D341Med (cell line): Measurements from ENCODE around the gene GRM5.

Experiments
- DNase-seq: peaks from one replicate; pipeline ENCODE4 v3.0.0; 2012; ENCODE audit warnings: low spot score

Gene GRM5

DNA sequence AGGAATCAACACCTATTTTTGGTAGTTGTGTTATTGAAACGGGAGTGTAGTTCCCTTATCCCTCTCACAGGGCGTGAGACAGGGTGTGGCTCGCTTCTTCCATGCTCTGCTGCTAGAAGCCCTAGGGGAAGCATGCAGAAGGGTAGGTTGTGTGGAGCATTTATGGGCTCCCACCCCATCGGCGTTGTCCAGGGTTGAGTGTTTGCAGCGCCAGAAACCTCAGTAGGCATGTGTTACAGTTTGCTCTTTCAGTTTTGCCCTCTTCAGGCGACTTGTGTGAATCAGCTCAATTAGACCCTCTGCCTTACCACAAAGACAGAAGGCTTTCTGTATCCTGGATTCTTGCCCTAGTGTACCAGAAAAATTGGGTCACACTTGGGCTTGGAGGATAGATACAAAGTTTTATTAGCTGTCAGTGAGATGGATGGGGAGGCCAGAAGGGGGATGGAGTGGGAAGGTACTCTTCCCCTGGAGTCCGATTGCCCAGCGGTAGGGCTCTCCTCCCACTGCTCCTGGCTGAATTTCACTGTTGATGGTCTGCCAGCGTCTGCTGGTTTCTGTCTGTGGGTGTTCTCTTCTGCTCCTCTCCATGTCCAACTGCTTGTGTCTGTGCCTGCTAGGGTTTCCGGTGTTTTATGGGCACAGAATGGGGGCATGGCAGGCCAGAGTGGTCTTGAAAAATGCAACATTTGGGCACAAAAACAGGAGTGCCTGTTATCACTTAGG, 369.9 kb downstream of the GRM5 start:
- DNase-seq, result no peak

GRCh38 chr11:88692306-88693086, 373.3 kb downstream of the GRM5 start:
- DNase-seq, result no peak

DNA sequence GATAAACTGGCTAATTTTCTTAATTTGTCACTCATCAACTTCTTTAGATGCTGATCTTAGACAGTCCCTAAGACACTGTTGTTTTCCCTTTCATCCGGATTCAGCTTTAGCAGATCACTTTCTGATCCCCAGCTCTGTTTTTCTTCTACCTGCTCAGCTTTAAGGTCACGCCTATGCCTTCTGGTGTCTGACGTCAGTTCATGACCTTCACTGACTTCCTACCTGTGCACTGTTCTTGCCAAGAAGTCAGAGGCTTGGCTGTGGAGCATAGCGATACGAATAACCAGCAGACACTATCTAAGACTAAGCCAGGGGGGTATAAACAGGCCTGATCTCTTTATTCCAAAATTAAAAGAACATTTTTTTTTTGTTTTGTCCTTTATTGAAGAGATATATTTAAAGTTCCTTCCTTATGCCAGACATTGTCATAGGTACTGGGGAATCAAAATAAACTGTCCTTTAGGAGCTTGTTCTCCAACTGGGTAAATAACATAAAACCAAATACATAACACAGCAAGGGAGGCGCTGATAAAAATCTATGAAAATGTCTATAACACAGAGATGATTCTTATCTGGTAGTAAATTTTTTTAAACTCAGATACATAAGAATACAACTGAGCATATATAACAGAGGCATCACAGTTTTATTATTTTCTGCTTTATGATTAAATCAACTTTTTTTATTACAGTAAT, 376.1 kb downstream of the GRM5 start:
- no peak for DNase-seq

DNA sequence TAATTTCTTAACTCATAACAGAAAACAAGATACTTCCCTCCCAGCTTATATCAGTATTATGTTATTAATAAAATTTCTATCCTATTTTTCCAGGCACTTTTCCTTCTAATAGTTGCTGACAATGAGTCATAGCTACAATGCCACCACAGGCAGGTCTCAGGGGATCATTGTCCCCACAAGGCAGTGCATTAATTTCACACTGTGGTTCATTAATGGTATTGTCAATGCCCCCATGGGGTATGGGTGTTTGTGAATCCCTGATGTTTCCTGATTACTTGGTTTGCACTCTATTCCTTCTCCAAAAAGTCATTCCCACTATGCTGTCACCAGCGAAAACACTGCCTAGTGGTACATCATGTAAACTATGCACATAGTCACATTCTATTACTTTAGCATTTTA, 382.8 kb downstream of the GRM5 start:
- DNase-seq, result no peak

GRCh38 chr11:88680806-88681205, 385.0 kb downstream of the GRM5 start:
- DNase-seq, result no peak

- no peak for DNase-seq
These were observed 399.4 kb downstream of the GRM5 start for GRCh38 chr11:88666364-88666763.

GRCh38 chr11:88657076-88657738, 408.6 kb downstream of the GRM5 start:
- DNase-seq, result no peak

DNA sequence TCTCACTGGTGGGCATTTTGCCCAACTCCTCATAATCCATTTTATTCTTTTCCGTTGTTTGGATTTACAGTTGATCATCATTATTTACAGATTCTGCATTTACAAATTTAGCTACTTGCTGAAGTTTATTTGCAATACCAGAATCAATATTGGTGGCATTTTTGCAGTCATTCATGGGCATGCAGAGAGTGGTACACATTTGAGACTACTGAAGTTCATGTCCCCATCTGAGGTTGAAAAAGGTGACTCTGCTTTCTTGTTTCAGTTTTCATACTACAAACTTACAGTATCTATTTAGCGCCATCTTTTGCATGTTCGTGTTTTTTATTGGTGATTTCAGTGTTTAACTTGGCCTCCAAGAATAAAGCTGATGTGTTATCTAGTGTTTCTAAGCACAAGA, 409.5 kb downstream of the GRM5 start:
- DNase-seq, result no peak

GRCh38 chr11:88655656-88656055, 410.1 kb downstream of the GRM5 start:
- no peak for DNase-seq

GRCh38 chr11:88655196-88655595, 410.6 kb downstream of the GRM5 start:
- no peak for DNase-seq

GRCh38 chr11:88651556-88651955, 414.2 kb downstream of the GRM5 start:
- DNase-seq, result no peak

DNA sequence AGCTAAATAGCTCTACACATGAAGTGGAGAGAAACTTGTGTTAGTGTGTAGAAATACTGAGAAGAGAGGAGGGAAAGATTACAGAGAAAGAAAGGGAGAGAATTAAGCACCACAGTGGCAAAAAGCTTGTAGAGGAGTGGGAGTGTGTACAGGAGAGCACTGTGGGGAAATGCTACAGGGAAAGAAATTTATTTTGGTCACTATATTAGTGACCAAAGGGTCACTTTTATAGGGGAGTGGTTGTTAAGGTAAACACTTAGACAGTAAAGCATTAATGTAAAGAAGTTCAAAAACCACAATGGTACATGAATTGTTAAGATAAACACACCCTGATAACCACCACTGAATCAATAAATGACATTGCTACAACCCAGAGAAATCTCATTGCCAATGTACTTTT, 421.1 kb downstream of the GRM5 start:
- no peak for DNase-seq

GRCh38 chr11:88632163-88632562, 433.6 kb downstream of the GRM5 start:
- no peak for DNase-seq

DNA sequence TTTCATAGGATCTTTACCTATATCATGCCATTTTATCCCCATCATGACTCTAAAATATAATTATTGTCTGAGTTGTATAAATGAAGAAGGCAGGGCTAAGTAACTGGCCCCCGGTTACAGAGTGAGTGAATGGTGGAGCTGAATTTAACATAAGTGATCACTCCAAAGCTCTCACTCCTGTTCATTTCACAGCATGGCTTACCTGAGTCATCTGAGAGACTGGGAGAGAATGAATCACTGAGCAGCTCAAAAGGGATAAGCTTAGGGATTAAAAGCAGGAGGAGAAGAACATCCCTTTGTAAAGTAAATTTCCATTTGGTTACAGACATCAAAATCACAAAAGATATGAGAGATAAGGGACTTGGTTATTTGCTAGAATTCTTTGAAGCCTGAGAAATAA, 434.3 kb downstream of the GRM5 start:
- no peak for DNase-seq

DNA sequence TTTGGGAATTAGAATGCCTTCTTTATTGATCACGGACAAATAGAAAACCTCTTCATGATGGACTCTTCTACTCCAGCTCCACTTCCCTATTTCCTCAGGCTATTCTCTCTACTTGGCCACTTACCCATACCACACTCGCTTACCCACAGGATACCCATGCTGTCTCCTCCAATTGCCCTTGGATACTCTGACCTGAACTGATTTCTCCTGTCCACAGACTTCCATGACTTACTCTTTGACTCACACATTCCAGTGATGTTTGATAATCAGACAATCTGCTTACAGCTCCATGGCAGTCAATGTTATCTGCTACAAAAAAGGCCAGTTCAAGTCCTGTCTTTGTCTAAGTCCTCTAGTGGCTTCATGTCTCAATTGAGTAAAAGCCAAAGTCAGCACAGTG, 436.3 kb downstream of the GRM5 start:
- no peak for DNase-seq

- DNase-seq, result no peak
These were observed 439.6 kb downstream of the GRM5 start for GRCh38 chr11:88626216-88626615.

GRCh38 chr11:88623531-88623930, 442.3 kb downstream of the GRM5 start:
- no peak for DNase-seq

GRCh38 chr11:88620568-88621130, 445.1 kb downstream of the GRM5 start:
- no peak for DNase-seq

GRCh38 chr11:88619656-88620385, 446.0 kb downstream of the GRM5 start:
- no peak for DNase-seq

- DNase-seq, result no peak
These were observed 446.7 kb downstream of the GRM5 start for GRCh38 chr11:88619071-88619425.

GRCh38 chr11:88618327-88619070, 447.3 kb downstream of the GRM5 start:
- DNase-seq, result no peak
